EL (cell line): ENCODE measurements around the gene ZNF587.

Experiments used
- DNase-seq: peaks from one replicate; pipeline ENCODE4 v3.0.0-alpha.2; 2016

ZNF587 gene

DNA sequence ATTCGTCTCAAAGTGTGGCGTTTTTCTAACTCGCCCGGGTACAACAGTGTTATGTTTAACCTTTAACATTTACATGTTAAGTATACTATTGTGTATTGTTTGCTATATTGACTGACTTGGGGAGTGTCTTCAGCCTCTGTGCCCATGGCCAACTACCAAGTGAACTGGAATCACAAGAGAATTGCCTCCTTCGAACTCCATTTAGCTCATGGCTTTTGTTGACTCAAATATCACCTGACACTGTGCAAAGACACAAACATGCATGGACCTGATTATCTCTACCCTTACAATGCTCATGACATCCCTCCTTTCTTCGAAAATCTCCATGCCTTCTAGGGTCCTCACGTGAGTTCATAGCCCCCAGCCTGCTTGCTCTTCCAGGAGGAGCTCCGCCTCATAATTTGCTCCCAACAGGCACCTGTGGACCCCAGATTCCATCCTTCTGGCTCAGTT is 38.5 kb downstream of the ZNF587 start:
- DNase-seq = no peak

DNA sequence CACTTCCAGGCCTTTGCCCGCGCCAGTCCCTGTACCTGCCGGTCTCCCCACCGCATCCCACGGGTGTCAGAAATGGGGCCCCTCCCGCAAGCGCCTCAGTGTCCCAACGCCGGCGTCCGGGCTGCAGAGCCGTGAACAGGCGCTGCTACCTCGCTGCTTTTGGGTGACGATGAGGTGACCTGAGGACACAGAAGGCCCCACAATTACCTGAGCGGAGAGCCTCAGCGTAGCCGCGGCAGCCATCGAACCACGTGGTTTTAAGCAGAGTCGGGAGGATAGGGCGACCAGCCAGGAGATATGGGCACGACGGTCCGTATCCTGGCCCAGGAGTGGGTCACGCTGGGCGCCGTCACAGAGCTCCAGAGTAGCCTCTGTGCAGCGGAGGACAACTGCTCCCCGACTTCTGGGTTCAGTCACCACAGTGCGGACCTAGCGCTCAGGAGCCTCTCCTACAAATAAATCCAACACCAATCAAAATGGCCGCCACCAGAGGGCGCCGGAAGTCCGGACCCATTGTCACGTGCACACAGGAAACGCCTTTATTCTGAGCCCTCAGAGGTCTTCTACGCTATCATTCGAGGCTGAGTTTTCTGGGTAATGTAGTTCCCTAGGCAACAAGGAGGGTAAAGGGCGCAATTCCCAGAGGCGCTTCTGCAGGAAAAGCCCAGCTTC is 39.0 kb downstream of the ZNF587 start, which contains the start of gene ZNF814:
Gene ZNF814 (minus strand): TSS at position 478 of the 672 bp plus-strand sequence. CDS start 235 bp downstream, at position 243.
- DNase-seq = peak; percentile 48

DNA sequence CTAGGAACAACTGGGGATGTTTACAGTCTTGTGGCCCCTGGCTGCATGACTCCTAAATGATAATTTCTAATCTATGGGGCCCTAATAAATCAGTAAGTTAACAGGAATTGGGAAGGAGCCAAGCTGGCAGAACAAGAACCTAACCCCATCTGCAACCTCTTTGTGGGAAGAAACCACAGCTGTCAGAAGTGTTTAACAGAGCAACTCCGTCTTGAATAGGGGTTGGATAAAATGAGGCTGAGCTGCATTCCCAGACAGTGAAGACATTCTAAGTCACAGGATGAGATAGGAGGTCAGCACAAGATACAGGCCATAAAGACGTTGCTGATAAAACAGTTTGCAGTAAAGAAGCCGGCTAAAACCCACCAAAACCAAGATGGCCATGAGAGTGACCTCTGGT is 41.0 kb downstream of the ZNF587 start:
- DNase-seq = peak; percentile 46

DNA sequence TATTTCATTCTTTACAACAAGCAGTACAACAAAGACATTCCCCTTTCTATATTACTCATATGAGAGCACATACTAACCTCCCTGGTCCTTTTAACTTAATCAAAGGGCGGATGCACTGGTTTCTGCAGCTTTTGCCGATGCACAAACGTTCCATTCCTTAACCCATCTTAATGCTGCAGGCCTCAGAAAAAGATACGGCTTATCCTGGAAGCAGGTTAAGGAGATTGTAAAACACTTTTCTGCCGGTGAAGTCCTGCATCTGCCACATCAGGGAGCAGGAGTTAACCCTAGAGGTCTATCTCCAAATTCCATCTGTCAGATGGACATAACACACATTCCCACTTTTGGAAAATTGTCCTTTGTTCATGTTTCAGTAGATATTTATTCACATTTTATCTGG is 50.7 kb downstream of the ZNF587 start:
- DNase-seq = no peak

DNA sequence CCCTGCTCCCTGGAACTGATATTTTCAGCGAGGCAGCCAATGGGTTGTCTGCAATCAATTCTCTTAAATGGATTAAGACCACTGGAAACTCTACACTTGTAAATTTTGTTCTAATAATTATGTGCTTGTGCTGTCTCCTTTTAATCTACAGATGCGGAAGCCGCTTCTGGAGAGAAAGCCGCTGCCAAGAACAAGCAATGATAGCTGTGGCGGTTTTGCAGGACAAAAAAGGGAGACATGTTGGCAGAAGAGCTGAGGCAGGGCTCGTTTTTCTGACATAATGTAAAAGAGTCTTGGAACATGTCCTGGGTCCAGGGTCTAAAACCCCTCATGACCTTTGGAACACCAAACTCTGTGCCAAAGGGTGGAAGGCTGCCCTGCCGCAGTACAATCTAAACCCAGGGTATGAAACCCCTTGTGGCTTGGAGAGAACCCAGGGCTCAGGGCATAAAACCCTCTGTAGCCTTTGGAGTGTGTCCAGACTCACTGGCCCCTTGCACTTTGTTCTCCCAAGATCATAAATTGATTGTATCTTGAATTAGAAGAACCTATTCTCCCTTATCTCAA is 54.0 kb downstream of the ZNF587 start:
- DNase-seq = no peak

DNA sequence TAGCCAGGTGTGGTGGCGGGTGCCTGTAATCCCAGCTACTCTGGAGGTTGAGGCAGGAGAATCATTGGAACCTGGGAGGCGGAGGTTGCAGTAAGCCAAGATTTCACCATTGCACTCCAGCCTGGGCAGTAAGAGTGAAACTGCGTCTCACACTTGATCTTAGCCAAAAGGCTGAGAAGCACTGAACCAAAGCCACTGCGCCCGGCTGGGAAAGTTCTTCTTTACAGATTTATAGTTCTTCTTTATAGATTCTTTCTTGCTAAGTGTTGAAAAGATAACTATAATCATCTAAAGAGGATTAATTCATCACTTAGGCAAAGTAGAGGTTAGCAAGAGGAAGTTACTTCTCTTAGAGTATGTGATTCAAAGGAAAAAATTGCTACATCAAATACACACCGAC is 55.6 kb downstream of the ZNF587 start:
- DNase-seq = no peak

DNA sequence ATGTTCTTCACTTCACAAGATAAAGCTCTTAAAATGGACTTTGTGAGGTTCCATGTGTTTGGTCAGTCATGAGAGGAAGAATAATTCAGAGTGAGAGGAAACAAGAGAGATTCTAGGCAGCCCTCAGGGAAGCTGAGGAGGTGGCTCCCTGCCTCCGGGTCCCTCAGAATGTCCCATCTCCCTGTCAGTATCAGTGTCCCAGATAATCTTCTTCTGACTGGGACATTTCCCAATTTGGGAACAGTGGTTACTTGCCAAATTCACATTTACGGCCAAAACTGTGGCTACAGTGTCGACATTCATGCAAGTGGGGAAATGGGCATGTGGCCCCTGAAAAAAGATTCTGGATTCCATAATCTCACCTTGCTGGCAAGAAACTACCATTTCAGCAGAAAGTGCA is 57.7 kb downstream of the ZNF587 start:
- no peak for DNase-seq

DNA sequence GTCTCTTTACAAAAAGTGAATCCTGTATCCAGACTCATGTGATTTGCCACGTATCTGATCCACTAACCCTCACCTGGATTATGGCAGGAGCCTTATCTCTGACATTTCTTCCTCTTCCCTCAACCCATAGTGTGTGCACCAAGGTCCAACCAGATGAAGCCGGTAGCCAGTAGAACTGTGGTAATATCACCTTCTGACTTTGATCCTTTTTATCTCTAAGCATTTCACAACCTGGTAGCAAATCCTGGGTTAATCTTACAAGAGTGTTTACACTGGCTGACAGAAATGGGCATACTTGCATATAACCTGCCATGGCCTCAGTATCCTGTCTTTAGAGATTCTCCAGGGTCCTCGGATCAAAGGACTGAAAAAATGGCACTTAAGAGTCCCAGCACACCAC is 64.9 kb downstream of the ZNF587 start:
- no peak for DNase-seq
